Heart left ventricle (tissue), 13 donors: ENCODE results near the gene CXCL17.

Experiments used
- POLR2A ChIP-seq, 2 donors: fragments of 450-650 bp; IDR thresholded peaks; one replicate each; pipeline ENCODE4 v1.6.1; 2017; ENCODE audit warnings: antibody characterized with exemption in 2 of 2, mild to moderate bottlenecking in 2 of 2, moderate library complexity in 2 of 2
- TF ChIP-seq, protein P1 (sequence below), 12 donors: fragments of 200-600 bp; sonication (generic) in 4 of 12; IDR thresholded peaks; one replicate each; pipeline versions ENCODE4 v1.5.0 to v1.8.0; 2018 to 2022; ENCODE audit warnings: antibody characterized with exemption in 12 of 12, mild to moderate bottlenecking in 5 of 12
- donor health status: ischemic (EF 13 %, LVEDD 7.1; RV severe dilation, severe dysfunction).
- donor health status: DM: no; HTN: yes; CAD: no.
- donor health status: DM: no; HTN: no; CAD: no.
- donor health status: ischemic (EF 25% LVEDD 6.9; RV normal size, moderate dysfunction).
- donor health status: ischemic (EF 25% LVEDD 5.7; RV mildly dilated, moderate dysfunction).
- donor health status: ischemic (EF 35%, LVEDD 5.7; RV mildly dilated, moderate dysfunction).
- donor health status: nonischemic (EF 11% LVEDD 7.7; RV severe dilation, severe dysfunction).
- donor health status: DM: yes; HTN: yes; CAD: no.
- donor health status: PGD.
- donor health status: ischemic (EF 29% LVEDD 5.4; RV normal size, mild dysfunction).
- donor health status: nonischemic (EF 23%, LVEDD 6.1; RV moderate dilation, normal function).

DNA sequence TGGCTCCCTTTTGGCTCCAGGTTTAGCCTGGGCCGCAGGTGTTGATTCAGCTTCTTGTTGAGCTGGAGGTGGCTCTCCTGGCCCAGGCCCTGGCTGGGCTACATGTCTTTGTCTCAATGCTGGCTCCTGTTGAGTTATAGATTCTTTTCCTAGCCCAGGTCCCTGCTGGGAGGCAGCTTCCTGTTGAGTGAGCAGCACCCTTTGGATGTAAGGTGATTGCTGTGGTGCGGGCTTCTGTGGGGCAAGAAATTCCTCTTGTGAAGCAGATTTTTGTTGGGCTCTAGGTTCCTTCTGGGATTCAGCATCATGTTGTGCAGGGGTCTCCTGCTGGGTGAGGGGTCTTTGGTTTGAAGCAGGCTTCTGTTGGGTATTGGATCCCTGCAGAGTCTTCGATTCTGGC lies 16.1 kb downstream of the CXCL17 start:
- TF ChIP-seq, protein P1, sequence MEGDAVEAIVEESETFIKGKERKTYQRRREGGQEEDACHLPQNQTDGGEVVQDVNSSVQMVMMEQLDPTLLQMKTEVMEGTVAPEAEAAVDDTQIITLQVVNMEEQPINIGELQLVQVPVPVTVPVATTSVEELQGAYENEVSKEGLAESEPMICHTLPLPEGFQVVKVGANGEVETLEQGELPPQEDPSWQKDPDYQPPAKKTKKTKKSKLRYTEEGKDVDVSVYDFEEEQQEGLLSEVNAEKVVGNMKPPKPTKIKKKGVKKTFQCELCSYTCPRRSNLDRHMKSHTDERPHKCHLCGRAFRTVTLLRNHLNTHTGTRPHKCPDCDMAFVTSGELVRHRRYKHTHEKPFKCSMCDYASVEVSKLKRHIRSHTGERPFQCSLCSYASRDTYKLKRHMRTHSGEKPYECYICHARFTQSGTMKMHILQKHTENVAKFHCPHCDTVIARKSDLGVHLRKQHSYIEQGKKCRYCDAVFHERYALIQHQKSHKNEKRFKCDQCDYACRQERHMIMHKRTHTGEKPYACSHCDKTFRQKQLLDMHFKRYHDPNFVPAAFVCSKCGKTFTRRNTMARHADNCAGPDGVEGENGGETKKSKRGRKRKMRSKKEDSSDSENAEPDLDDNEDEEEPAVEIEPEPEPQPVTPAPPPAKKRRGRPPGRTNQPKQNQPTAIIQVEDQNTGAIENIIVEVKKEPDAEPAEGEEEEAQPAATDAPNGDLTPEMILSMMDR (IDR thresholded peaks at IDR 0.05) = no peak
- TF ChIP-seq POLR2A (IDR thresholded peaks at IDR 0.05) = no peak
